ENCODE data around the gene ABCG5.

Gene ABCG5

DNA sequence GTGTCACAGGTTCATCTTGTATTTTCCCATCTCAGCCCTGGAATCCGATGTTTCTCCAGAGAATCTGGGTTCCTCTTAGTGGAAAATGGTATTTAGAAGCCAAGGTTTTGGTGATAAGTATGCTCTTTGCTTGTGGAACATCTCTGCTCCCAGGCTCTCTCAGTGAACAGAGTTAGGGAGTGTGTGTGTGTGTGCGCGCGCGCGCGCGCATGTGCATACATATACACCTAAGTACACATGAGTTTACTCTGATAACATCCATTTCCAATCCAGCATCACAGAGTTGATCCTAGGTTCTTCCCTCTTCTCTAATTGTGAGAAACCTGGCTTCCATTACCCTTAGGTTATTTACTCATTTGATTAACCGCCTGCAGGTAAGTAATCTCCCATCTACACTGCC, 41.8 kb upstream of the ABCG5 start:
- H3K27me3 ChIP-seq (ENCODE audit: insufficient read depth, poor library complexity, severe bottlenecking) = no peaks in the 10 kb centered on the region
- DNase-seq (ENCODE audit: low read depth in 1 of 2, low spot score in 1 of 2) = no peak
- H3K4me3 ChIP-seq (replicated peaks; ENCODE audit: insufficient read depth, low read length) = no peak overlapping the region
- no peak overlapping the region for H3K27ac ChIP-seq (replicated peaks)
- TF ChIP-seq CTCF (IDR thresholded peaks at IDR 0.05; ENCODE audit: insufficient read depth, low read length) (no peak), SPI1 (IDR thresholded peaks at IDR 0.05; ENCODE audit: borderline replicate concordance, low read depth) (no peak), POLR2AphosphoS5 (IDR thresholded peaks at IDR 0.05; ENCODE audit: low read depth) (no peak)
- TF ChIP-seq, protein P1, sequence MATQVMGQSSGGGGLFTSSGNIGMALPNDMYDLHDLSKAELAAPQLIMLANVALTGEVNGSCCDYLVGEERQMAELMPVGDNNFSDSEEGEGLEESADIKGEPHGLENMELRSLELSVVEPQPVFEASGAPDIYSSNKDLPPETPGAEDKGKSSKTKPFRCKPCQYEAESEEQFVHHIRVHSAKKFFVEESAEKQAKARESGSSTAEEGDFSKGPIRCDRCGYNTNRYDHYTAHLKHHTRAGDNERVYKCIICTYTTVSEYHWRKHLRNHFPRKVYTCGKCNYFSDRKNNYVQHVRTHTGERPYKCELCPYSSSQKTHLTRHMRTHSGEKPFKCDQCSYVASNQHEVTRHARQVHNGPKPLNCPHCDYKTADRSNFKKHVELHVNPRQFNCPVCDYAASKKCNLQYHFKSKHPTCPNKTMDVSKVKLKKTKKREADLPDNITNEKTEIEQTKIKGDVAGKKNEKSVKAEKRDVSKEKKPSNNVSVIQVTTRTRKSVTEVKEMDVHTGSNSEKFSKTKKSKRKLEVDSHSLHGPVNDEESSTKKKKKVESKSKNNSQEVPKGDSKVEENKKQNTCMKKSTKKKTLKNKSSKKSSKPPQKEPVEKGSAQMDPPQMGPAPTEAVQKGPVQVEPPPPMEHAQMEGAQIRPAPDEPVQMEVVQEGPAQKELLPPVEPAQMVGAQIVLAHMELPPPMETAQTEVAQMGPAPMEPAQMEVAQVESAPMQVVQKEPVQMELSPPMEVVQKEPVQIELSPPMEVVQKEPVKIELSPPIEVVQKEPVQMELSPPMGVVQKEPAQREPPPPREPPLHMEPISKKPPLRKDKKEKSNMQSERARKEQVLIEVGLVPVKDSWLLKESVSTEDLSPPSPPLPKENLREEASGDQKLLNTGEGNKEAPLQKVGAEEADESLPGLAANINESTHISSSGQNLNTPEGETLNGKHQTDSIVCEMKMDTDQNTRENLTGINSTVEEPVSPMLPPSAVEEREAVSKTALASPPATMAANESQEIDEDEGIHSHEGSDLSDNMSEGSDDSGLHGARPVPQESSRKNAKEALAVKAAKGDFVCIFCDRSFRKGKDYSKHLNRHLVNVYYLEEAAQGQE (IDR thresholded peaks at IDR 0.05; ENCODE audit: insufficient replicate concordance, low read depth) = no peak

DNA sequence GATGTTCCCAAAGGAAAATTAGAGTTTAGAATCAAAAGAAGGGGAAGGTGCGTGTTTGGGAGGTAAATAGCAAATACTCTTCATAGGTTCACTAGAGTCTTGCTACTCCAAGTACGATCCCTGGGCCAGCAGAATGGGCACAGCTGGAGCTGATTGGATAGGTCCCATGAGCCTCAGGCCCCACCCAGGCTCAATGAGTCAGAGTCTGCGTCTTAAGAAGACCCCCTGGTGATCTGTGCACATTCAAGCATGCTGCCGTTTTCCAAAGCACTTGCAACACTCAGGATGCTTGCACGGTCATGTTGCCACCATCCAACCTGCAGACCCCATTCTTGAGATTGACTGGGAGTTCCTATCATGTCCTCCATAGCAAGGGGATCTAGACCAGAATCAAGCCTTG, 40.6 kb upstream of the ABCG5 start:
- Histone ChIP-seq H3K4me3 (replicated peaks; ENCODE audit: insufficient read depth, low read length) (no peak overlapping the region), H3K27me3 (ENCODE audit: insufficient read depth, poor library complexity, severe bottlenecking) (no peaks in the 10 kb centered on the region), H3K27ac (replicated peaks) (no peak overlapping the region)
- no peak for DNase-seq (ENCODE audit: low read depth in 1 of 2, low spot score in 1 of 2)
- TF ChIP-seq, protein P1 (IDR thresholded peaks at IDR 0.05; ENCODE audit: insufficient replicate concordance, low read depth) = no peak

GRCh38 chr2:43877782-43878464, 39.3 kb upstream of the ABCG5 start:
- DNase-seq (ENCODE audit: low read depth in 1 of 2, low spot score in 1 of 2) = peak in 1 of 2 experiments; percentile 58
- no peak for TF ChIP-seq SPI1 (IDR thresholded peaks at IDR 0.05; ENCODE audit: borderline replicate concordance, low read depth)
- no peak for TF ChIP-seq GABPA (IDR thresholded peaks at IDR 0.05; ENCODE audit: low read depth)
- TF ChIP-seq, protein P1 (IDR thresholded peaks at IDR 0.05; ENCODE audit: insufficient replicate concordance, low read depth) = no peak
- TF ChIP-seq POLR2AphosphoS5 (IDR thresholded peaks at IDR 0.05; ENCODE audit: low read depth) = no peak
- peak; percentile 98 for TF ChIP-seq CTCF (IDR thresholded peaks at IDR 0.05; ENCODE audit: insufficient read depth, low read length)
- H3K27ac ChIP-seq (replicated peaks) = no peak overlapping the region
- no peak overlapping the region for H3K4me3 ChIP-seq (replicated peaks; ENCODE audit: insufficient read depth, low read length)
- H3K27me3 ChIP-seq (ENCODE audit: insufficient read depth, poor library complexity, severe bottlenecking) = no peaks in the 10 kb centered on the region

Measured in HL-60 (cell line).